LNCaP clone FGC (cell line): ENCODE results near the gene TNFAIP8L3.
"Not testable (repeated sequence)": the region's sequence is repeated elsewhere in the genome, so short reads cannot be mapped to it uniquely, and the experiment has no call there.

Experiments
- DNase-seq: peaks from one replicate; pipeline ENCODE4 v3.0.0-alpha.2; 2011; ENCODE audit warnings: low read depth
- H3K4me3 ChIP-seq: 2 replicates; pipeline ENCODE4 v1.5.1; 2011; ENCODE audit warnings: mild to moderate bottlenecking, low read depth, low read length, control low read depth
- CTCF ChIP-seq: IDR thresholded peaks from 2 replicates; pipeline ENCODE4 v1.5.1; 2012; ENCODE audit warnings: mild to moderate bottlenecking; ENCODE audit not compliant: control insufficient read depth, insufficient read depth; ENCODE audit errors: extremely low read depth

TNFAIP8L3 gene

GRCh38 chr15:51094606-51095569 lies at the start of gene TNFAIP8L3:
Gene TNFAIP8L3, minus strand, starts transcription at chr15:51094906. Its CDS starts 311 bp downstream, at chr15:51094595.
- H3K4me3 ChIP-seq, result peak within 1 kb of the TSS; percentile 38
- no peak for DNase-seq
- TF ChIP-seq CTCF, result no peak

- no peak overlapping the region for H3K4me3 ChIP-seq
- no peak for DNase-seq
- TF ChIP-seq CTCF, result no peak
Measured at GRCh38 chr15:51144021-51144532, 49.4 kb upstream of the TNFAIP8L3 start.

GRCh38 chr15:51140347-51140746 lies 45.6 kb upstream of the TNFAIP8L3 start:
- not testable (repeated sequence) for H3K4me3 ChIP-seq, DNase-seq

- H3K4me3 ChIP-seq, result no peak overlapping the region
Measured at GRCh38 chr15:51139091-51139490, 44.4 kb upstream of the TNFAIP8L3 start.

GRCh38 chr15:51137880-51138430 lies 43.2 kb upstream of the TNFAIP8L3 start:
- TF ChIP-seq CTCF, result no peak
- no peak overlapping the region for H3K4me3 ChIP-seq
- no peak for DNase-seq

More at GRCh38 chr15:51139091-51139490, 44.4 kb upstream of the TNFAIP8L3 start:
- no peak for TF ChIP-seq CTCF
- no peak for DNase-seq

GRCh38 chr15:51137024-51137423 lies 42.3 kb upstream of the TNFAIP8L3 start:
- TF ChIP-seq CTCF, result no peak
- DNase-seq, result no peak

GRCh38 chr15:51135276-51135675 lies 40.6 kb upstream of the TNFAIP8L3 start:
- H3K4me3 ChIP-seq, result no peak overlapping the region
- no peak for TF ChIP-seq CTCF
- DNase-seq, result no peak

More at GRCh38 chr15:51137024-51137423, 42.3 kb upstream of the TNFAIP8L3 start:
- no peak overlapping the region for H3K4me3 ChIP-seq
